Nasal cavity respiratory epithelium epithelial cell of viscerocranial mucosa (primary cell): ENCODE data around the gene ABCC10. TPM values are rescaled to one million over a fixed set of nuclear protein-coding genes. Genes with fewer than 3 reads are reported as not detected.

ENCODE experiments used
- total RNA-seq: library from RNA; depleted of rRNA; stranded (reverse); fragments of >200 nt; gene quantifications from 2 replicates; pipeline ENCODE4 v1.2.3, GENCODE V29; 2014

The ABCC10 gene, protein sequence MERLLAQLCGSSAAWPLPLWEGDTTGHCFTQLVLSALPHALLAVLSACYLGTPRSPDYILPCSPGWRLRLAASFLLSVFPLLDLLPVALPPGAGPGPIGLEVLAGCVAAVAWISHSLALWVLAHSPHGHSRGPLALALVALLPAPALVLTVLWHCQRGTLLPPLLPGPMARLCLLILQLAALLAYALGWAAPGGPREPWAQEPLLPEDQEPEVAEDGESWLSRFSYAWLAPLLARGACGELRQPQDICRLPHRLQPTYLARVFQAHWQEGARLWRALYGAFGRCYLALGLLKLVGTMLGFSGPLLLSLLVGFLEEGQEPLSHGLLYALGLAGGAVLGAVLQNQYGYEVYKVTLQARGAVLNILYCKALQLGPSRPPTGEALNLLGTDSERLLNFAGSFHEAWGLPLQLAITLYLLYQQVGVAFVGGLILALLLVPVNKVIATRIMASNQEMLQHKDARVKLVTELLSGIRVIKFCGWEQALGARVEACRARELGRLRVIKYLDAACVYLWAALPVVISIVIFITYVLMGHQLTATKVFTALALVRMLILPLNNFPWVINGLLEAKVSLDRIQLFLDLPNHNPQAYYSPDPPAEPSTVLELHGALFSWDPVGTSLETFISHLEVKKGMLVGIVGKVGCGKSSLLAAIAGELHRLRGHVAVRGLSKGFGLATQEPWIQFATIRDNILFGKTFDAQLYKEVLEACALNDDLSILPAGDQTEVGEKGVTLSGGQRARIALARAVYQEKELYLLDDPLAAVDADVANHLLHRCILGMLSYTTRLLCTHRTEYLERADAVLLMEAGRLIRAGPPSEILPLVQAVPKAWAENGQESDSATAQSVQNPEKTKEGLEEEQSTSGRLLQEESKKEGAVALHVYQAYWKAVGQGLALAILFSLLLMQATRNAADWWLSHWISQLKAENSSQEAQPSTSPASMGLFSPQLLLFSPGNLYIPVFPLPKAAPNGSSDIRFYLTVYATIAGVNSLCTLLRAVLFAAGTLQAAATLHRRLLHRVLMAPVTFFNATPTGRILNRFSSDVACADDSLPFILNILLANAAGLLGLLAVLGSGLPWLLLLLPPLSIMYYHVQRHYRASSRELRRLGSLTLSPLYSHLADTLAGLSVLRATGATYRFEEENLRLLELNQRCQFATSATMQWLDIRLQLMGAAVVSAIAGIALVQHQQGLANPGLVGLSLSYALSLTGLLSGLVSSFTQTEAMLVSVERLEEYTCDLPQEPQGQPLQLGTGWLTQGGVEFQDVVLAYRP (N-terminal part only)
- 12.0 and 22.3 TPM in 2 replicates for total RNA-seq

GRCh38 chr6:43427406-43428111 is at the start of gene ABCC10:
Gene ABCC10 (plus strand): TSS chr6:43427541. CDS start chr6:43427979, 438 bp downstream.

GRCh38 chr6:43455531-43456428 is 28.4 kb downstream of the ABCC10 start, which contains the start of gene DLK2:
Gene DLK2 (minus strand): TSS chr6:43455548. CDS start chr6:43454825, 723 bp downstream.

GRCh38 chr6:43477235-43478007 is 50.1 kb downstream of the ABCC10 start, which contains the start of gene TJAP1:
Gene TJAP1 (plus strand): TSS chr6:43477570. CDS start chr6:43499002, 21,432 bp downstream.

Other genes with a start within 250 kb of the ABCC10 start
- 30.8 and 54.0 TPM in 2 replicates for gene CUL9, start 245.3 kb upstream of the ABCC10 start, total RNA-seq
- gene DNPH1, start 198.1 kb upstream of the ABCC10 start, total RNA-seq: 36.7 and 45.8 TPM in 2 replicates
- gene TTBK1, start 184.1 kb upstream of the ABCC10 start, total RNA-seq: not detected in 2 replicates
- not detected in 2 replicates for gene SLC22A7, start 129.3 kb upstream of the ABCC10 start, total RNA-seq
- gene CRIP3, start 118.7 kb upstream of the ABCC10 start, total RNA-seq: not detected in 2 replicates
- gene ZNF318, start 57.9 kb upstream of the ABCC10 start, total RNA-seq: 4.1 and 7.0 TPM in 2 replicates
- gene DLK2, start 28.0 kb downstream of the ABCC10 start, total RNA-seq: 2.8 and 4.8 TPM in 2 replicates
- 7.2 and 12.4 TPM in 2 replicates for gene TJAP1, start 50.0 kb downstream of the ABCC10 start, total RNA-seq
- 0.14 and 0.34 TPM in 2 replicates for gene LRRC73, start 82.8 kb downstream of the ABCC10 start, total RNA-seq
- gene YIPF3, start 89.4 kb downstream of the ABCC10 start, total RNA-seq: 62.2 and 68.1 TPM in 2 replicates
- gene POLR1C, start 89.5 kb downstream of the ABCC10 start, total RNA-seq: 35.3 and 42.4 TPM in 2 replicates
- gene XPO5, start 148.5 kb downstream of the ABCC10 start, total RNA-seq: 52.8 and 64.6 TPM in 2 replicates
- 29.7 and 32.3 TPM in 2 replicates for gene POLH, start 148.6 kb downstream of the ABCC10 start, total RNA-seq
- gene GTPBP2, start 201.7 kb downstream of the ABCC10 start, total RNA-seq: 135 and 216 TPM in 2 replicates
- gene MAD2L1BP, start 208.3 kb downstream of the ABCC10 start, total RNA-seq: 20.8 and 23.3 TPM in 2 replicates
- under 0.01 and 0.07 TPM in 2 replicates for gene RSPH9, start 217.5 kb downstream of the ABCC10 start, total RNA-seq